B cell (primary cell): ENCODE measurements around the gene TMCO6.

ENCODE experiments used
- CTCF ChIP-seq: fragments of 200-600 bp; IDR thresholded peaks from one replicate; pipeline ENCODE4 v1.8.0; 2022; ENCODE audit warnings: antibody characterized with exemption, mild to moderate bottlenecking
- EZH2 ChIP-seq: IDR thresholded peaks from 2 replicates; pipeline ENCODE4 v1.6.1; 2012; ENCODE audit warnings: borderline replicate concordance, low read depth, mild to moderate bottlenecking, moderate library complexity, low read length; ENCODE audit not compliant: insufficient read depth, poor library complexity, severe bottlenecking

- TF ChIP-seq CTCF, result no peak
- TF ChIP-seq EZH2, result no peak
These were observed 45.1 kb upstream of the TMCO6 start for GRCh38 chr5:140594169-140594568.
